T1000 (cell line): ENCODE data around the gene TMEM117.
"Not testable (repeated sequence)": the region's sequence is repeated elsewhere in the genome, so short reads cannot be mapped to it uniquely, and the experiment has no call there.

Source experiments
- DNase-seq: peaks from one replicate; lab custom pipeline; 2025; ENCODE audit warnings: mixed read lengths; lab: John Stamatoyannopoulos, UW

The TMEM117 gene

DNA sequence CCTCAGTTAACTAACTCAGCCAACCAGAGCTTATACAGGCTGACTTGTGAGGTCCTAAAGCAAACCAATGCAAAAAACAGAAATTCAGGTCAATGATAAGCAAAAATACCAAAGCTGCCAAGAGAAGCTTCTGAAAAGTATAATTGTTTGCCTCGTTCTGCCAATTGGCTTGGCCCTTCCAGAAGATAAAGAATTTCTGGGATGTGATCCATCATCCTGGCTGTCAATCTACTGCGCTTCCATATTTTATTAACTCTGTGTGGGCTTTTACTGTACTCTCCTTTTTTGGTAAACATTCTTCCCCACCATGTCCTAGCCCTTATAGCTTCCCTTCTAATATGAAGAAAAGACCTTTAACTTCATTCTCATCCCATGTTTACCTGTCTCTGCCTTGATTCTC is 387.9 kb downstream of the TMEM117 start:
- no peak for DNase-seq

GRCh38 chr12:44224399-44225148 is 388.7 kb downstream of the TMEM117 start:
- no peak for DNase-seq

GRCh38 chr12:44225149-44225510 is 389.2 kb downstream of the TMEM117 start:
- no peak for DNase-seq

GRCh38 chr12:44227616-44228015 is 391.7 kb downstream of the TMEM117 start:
- DNase-seq, result peak; percentile 50

- DNase-seq, result no peak
Measured at GRCh38 chr12:44229846-44230245, 394.0 kb downstream of the TMEM117 start.

DNA sequence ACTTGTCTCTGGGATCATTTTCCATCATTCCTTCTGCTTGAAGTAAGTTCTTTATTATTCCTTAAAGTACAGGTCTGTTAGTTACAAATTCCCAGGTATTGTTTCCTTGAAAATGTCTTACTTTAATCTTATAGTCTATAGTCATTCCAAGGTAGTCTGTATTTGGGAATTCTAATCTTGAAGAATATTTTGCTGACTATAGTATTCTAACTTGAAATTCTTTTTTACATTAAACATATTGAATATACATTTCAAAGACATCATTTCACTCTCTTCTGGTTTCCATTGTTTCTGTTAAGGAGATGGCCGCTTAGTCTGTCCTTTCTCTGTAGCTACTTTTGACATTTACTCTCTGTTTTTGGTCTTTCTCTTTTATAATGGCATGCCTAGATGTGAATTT is 399.8 kb downstream of the TMEM117 start:
- no peak for DNase-seq

- DNase-seq, result no peak
Measured at GRCh38 chr12:44240186-44240585, 404.3 kb downstream of the TMEM117 start.

GRCh38 chr12:44245932-44246331 is 410.1 kb downstream of the TMEM117 start:
- no peak for DNase-seq

GRCh38 chr12:44246482-44247105 is 410.7 kb downstream of the TMEM117 start:
- no peak for DNase-seq

GRCh38 chr12:44247588-44247987 is 411.7 kb downstream of the TMEM117 start:
- DNase-seq, result no peak

DNA sequence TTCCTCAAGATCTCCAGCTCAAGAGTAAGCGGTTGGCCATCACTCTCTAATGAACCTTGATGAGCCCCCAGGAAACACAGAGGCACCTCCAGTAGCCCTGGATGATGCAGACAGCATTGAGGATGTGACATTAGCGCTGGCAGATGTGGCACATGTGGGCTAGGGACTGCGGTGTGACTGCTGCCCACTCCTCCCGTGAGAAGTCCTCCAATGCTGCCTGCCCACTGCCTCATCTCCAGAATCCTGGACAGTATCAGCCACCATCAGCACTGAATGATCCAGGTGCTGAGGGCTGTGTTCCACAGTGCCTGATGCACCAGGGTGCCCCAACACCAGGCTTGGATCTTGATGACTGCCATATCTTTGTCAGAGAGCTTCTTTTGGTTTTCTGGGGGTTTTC is 412.6 kb downstream of the TMEM117 start:
- no peak for DNase-seq

- not testable (repeated sequence) for DNase-seq
Measured at GRCh38 chr12:44250440-44250839, 414.6 kb downstream of the TMEM117 start.

DNA sequence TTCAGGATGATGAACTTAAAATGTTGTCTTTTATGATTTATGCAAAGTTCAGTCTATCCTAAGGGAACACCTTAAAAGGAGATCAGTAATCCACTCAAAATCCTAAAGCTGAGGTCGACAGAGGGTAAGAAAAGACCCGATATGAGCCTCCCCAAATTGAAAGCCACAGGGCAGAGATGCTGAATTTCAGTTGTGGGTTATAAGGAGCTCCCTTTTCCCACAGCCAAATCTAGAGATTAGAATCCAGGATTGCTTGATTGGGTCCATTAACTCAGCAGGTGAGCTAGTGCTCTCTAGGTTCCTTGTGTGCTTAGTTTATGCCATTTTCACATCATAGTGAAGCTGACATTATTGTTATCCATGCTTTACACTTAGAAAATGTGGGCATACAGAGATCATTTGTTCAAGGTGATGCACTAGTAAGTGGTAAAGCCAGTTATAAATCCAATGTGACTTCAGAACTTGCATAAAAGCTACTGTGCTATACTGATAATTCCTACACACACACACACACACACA is 417.5 kb downstream of the TMEM117 start:
- no peak for DNase-seq

GRCh38 chr12:44258246-44258645 is 422.4 kb downstream of the TMEM117 start:
- DNase-seq, result no peak

- no peak for DNase-seq
Measured at GRCh38 chr12:44259890-44260289, 424.0 kb downstream of the TMEM117 start.

GRCh38 chr12:44260581-44260980 is 424.7 kb downstream of the TMEM117 start:
- no peak for DNase-seq

DNA sequence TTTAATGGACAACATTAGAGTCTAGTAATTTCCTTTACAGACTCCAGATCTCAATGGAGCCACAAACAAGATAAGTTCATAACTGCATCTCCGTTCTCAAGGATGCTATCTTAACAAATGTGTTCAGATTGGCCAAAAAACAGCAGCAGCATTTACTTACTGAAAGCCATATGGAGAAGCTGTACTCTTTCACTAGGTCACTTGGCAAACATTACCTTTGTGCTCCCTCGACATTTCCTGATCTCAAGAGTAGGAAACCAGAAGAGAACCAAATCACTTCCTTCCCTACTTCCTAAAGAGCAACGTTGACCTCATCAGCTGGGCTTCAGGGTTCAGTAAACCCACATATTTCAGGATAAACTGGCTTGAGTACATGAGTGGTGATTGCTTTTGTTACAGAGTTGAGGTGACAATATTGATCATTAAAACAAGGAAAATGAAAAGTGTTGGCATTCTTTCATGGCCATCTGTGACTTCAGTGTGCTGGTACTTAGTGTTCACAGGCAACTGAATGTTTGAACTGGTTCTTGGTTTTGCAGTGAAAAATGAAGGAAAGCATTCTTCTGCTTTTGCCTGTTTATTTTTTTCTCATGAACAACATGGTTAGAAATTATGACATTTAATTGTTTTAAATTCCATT is 449.6 kb downstream of the TMEM117 start:
- no peak for DNase-seq

GRCh38 chr12:44286336-44286735 is 450.5 kb downstream of the TMEM117 start:
- DNase-seq, result no peak

- DNase-seq, result no peak
Measured at GRCh38 chr12:44286821-44287505, 451.1 kb downstream of the TMEM117 start.

GRCh38 chr12:44287545-44287944 is 451.7 kb downstream of the TMEM117 start:
- DNase-seq, result no peak

- DNase-seq, result no peak
Measured at GRCh38 chr12:44294649-44295048, 458.8 kb downstream of the TMEM117 start.

DNA sequence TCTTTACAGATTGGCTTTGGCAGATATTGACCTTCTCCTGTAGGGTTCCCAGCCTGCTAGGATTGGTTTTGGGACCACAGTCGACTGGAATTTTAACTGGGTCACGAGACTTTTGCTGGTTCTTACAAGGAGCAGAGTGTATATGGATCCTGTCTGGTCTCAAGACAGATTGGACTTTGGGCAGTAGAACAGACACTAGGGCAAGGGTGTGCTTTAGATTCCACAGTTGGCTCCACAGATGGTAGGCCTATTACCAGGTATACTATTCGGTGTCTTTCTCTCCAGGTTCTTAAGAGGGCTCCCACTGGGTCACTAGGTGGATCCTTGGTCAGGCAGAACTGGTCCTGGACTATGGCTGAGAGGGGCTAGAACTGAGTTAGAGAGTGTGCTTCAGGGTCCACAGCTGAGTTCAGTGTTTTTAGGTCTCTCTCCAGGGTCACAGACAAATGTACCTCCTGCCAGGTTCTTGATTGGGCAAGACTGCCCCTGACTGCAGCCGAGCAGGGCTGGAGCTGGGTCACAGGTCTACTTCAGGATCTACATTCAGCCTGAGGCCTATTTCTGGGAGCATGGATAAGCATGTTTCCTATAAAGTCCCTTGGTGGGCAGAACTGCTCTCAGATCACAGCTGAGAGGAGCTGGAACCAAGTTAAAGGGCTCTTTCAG is 460.2 kb downstream of the TMEM117 start:
- DNase-seq, result no peak
